Ecto neural progenitor cell (in vitro differentiated cells): ENCODE results near the gene INTS6.
A peak's percentile ranks its signal among the peaks of the same experiment; 100 is the strongest.
"Not testable (repeated sequence)": the region's sequence is repeated elsewhere in the genome, so short reads cannot be mapped to it uniquely, and the experiment has no call there.

ENCODE experiments used
- DNase-seq: peaks from one replicate; pipeline ENCODE4 v3.0.0-alpha.2; 2018; ENCODE audit warnings: low spot score

The INTS6 gene

DNA sequence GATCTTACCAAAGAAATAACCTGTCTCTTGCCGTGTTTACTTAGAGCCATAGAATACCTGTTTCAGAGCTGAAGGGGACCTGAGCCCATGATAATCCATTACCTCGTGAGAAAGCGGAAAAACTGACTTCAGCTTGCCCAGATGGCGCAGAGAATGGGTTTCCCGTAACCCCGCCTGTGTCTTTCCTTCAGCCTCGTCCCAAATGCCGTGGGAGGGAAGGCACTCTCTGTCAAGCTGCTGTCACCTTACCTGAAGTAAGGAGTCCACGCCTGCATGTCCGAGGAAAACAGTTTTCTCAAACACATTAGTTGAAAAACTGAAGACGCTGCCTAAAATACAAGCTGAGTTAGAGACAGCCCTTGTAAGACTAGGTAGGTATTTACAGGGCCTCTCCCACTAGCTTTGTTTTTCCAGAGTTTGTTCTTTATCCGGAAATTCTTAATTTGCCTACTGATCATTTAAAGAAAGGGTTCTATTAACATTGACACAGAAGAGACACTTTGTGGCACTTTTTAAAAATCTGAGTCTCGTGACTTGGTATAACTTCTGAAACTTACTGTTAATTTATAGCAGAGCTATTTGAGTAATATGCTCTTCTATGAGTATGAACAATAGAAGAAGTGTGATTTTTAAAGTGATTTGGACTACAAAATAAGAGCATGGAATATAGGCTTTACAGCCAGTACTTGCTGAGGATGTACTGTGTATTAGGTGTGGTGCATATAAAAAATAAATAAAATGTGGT is 1.3 kb upstream of the INTS6 start:
- DNase-seq: no peak

DNA sequence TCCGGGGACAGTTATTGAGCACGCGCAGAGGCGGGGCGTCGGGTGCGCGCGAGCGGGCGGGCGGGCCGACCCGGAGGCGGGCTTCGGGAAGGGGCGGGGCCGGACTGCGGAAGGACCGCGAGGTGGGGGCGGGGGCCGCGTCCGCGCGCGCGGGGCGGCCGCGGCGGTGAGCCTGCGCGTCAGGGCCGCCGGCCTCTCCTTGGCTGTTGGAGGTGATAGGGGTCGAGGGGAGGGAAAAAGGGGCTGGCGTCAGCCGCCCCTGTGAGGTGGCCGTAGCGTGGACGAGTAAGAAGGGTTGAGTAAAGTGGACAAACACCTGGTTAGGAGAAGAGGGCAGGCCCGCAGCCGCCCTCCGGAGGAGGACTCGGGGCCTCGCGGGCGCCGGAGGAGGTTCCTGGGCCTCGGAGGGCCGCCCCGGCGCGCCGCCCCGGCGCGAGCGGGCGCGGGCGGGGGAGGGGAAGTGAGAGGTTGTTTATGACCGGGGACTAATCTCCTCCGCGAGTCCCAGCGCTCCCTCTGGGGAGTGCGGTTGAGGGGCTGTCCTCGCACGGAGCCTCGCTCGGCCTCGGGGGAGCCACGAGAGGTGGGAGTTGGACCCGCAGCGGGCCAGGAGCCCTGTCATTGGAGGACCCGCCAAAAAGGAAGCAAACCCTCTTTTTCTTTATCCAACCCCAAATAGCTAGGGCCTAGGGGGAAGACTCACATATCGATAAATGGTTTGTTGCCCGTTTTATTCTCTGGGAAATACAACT is 547 bp upstream of the INTS6 start:
- peak; percentile 88 for DNase-seq

DNA sequence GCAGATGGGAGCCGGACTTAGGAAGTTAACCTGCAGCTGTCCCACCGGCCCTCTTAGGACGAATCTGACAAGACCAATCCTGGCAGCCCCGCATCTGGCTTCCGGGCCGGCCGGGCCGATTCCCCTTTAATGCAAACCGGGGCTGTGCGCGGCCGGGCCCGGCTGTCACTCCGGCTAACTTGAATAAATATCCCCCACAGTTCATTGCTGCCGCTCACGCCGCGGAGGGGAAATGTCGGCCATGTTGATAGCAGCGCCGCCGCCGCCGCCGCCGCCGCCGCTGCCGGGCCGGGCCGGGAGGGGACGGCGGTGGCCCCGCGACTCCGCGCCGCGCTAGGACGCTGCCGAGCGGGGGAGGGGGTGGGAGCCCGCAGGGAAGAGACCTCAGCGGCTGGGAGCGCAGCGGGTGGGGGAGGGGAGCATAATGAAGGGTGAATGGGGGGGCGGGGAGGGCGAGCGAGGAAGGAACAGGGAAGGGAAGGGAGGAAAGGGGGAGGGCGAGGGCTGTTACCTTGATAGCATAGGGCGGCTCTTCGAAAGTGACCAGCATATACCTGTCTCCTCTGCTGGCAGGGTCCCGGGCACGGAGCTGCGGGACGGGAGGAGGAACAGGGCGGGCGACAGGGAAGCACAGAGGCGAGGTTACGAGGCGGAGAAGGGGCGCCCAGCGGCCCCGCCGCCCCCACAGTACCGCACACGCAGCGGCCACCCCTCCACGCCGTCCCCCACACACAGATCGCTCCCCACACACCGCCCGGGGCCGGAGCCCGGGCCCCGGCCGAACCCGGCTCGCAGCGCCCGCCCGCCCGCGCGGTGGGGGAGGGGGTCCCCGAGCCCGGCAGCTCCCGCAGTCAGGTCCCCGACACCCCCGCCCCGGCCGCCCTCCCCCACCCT is 1.1 kb downstream of the INTS6 start:
- peak; percentile 88 for DNase-seq

DNA sequence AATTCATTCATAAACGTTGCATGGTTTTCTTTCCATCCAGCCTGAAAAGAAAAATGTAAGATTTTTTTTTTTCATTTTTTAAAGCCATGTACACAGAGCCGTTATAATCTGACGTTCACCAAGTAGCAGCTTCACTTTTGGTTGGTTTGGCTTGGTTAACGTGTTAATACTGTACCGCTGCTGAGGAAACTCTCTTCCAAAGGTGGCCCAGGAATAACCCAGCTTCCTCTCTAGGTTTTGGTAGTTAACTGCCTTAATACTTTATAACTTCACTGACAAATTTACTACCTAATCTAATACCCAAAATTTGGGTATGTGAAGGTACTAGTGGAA is 1.7 kb downstream of the INTS6 start:
- no peak for DNase-seq

DNA sequence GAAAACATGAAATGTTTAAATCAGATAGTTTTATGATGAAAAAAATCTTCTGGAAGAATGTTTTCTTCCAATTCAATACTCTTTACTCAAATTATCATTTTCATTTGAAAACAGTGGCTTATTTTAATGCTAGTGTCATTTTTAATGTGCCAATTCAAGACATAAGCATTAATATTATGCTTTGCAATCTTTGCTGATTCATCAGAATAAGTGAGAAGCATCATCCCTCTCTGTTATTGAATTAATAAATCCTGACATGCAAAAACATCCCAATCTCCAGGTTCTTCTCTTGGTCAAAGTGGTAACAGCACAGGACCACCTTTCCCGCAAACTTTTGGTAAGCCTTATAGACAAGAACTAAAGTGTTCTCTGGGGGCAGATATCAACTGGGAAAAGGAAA is 3.8 kb downstream of the INTS6 start:
- DNase-seq: no peak

DNA sequence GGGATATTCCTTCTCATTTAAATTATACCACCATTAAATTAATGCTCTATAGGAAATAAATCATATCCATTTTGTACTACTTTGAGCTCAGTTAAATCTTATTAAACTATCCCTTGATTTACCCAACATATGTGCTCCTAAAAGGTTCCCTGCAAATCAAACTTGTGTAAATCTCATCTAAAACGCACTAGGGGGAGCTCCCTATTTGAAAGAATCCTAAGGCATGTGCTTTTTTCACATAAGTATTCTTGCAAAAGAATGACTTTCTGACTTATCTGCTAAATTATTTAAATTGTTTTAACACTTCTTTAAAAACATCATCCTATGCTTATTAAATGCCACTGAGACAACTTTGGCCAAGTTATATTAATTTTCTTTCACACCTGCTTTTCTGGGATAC is 7.9 kb downstream of the INTS6 start:
- DNase-seq: no peak

DNA sequence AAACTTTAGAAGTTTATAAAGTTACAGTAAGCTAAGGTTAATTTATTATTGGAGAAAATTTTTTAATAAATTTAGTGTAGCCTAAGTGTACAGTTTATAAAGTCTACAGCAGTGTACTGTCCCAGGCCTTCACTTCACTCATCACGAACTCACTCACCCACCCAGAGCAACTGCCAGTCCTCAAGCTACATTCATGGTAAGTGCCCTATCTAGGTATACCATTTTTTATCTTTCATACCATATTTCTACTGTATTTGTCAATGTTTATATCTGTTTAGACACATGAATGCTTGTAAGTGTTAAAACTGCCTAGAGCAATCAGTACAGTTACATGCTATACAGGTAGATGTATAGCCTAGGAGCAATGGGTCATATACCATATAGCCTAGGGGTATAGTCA is 12.5 kb downstream of the INTS6 start:
- DNase-seq: no peak

DNA sequence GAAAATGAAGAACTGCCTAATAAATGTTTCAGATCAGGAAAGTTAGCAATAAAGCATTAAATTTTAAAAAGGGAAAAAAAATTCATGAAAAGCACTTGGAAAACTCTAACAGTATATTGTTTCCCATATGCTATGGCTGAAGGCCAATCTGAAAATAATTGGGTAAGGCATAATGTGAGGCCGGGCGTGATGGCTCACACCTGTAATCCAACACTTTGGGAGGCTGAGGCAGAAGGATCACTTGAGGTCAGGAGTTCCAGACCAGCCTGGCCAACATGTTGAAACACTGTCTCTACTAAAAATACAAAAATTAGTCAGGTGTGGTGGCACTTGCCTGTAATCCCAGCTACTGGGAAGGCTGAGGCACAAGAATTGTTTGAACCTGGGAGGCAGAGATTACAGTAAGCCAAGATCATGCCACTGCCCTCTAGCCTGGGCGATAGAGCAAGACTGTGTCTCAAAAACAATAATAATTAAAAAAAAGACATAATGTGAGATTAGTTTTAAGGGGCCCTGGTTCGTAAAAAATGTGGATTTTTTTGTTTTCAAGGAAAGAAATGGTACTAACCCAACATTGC is 15.2 kb downstream of the INTS6 start:
- no peak for DNase-seq

DNA sequence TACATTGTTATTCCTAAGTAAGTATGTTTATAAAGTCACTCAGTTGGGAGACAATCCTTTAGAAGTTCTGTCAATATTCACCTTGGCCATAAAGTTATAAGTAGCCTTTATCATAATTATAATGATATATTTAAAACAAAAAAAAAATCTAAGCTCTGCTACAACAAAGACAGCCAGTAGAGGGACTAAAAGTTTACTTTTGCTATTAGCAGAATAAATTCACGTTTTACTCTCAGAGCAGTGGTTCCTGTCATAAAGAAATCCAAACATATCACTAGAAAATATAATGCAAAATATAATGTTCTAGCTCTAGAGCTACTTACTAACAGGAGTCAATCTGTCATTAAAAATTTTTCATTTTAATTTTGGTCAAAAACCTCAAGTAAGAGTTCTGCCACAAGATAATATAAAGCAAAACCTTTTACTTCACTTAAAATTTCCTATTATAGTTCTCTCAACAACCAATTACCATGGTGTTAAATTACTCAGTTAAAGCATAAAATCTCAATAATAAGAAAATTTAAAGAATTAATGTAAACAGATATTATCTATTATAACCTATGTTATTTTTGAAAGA is 17.7 kb downstream of the INTS6 start:
- no peak for DNase-seq

DNA sequence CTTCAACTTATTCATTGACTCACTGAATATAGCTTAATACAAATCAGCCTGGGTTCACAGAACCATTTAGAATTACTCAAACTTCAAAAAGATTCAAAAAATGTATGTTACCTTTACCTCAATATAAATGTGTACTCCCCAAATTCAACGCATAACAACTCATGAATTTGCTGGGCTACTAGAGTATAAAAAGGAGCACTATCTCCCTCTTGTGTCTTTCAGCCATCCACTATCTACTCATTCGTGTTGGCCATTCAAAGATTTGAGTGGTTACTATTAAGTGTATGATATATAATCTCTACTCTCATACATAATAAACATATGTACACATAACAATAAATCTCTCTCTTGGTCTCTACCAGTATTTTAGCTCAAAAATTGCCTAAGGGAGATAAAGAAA is 20.3 kb downstream of the INTS6 start:
- DNase-seq: no peak

DNA sequence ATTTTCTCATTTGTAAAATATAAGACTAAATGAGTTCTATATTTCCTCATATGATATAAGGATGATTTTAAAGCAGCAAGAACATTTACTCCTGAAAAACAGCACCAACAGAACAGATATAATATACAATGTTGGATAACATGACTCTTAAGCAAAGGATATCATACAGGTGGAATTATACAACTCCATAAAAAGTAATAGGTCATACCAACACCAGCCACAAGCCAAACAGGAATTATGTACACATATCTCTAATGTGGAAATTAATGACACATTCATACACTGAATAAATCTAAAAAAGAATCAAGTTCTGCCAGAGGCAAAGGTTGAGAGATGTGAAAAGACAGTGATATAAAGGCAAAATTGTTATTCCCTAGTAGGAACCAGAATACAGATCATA is 25.9 kb downstream of the INTS6 start:
- DNase-seq: no peak

DNA sequence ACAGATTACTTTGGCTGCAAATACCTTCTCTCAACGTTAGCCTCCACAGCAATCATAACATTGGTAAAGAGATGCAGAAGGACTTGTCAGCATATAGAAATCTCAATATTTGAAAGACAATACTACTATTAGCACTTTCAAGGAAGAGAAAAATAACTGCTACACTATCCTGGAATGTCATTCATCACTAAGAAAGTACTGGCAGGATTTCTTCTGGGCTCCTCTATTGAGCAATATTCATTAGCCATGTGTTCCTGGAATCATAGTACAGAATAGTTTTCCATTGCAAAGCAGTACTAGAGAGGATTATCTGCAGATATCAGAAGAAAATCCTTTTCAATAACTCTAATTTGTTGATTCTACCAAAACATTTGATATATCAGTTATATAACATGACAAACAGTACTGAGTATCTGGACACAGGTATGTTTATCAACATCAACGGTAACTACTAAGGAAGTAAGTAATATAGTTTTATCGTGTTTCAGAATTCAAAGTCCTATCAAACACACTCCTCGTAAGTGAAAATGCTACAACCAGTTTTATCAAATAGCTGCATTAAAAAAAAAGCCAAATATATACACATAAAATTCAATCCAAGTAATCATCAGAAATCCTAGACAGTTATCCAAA is 27.3 kb downstream of the INTS6 start:
- no peak for DNase-seq

DNA sequence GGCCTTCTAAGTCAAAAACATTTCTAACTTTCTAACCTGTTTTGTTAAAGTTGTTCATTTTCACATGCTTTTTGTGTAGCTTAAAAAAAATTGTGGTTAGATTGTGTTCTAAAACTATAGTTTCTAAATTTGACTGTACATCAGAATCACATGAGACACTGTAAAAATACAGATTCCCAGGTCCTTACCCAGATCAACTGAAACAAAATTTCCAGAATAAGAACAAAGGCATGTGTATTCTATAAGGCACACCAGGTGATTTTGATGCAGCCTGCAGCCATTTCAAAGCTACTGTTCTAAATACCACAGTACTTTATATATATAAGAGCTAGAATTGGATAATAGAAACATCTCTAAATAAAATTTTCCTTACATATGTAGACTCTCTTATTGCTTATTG is 29.1 kb downstream of the INTS6 start:
- DNase-seq: no peak

DNA sequence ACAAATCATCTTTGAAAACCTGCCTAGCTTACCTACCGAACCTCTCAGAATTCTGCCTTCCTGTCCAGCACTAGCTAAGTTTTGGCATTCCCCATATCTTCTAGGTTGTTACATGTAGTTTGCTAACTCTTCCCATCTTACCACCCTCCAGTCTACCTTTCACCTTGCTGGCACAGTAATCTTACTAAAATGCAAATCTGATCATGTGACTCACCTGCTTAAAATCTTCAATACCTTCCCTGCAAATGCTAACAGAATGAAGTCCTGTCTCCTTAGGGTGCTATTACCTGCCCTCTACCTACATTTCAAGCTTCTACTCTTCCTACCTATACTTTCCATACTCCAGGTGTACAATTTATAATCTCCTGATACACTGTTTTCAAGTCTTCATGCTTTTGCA is 30.4 kb downstream of the INTS6 start:
- DNase-seq: no peak

DNA sequence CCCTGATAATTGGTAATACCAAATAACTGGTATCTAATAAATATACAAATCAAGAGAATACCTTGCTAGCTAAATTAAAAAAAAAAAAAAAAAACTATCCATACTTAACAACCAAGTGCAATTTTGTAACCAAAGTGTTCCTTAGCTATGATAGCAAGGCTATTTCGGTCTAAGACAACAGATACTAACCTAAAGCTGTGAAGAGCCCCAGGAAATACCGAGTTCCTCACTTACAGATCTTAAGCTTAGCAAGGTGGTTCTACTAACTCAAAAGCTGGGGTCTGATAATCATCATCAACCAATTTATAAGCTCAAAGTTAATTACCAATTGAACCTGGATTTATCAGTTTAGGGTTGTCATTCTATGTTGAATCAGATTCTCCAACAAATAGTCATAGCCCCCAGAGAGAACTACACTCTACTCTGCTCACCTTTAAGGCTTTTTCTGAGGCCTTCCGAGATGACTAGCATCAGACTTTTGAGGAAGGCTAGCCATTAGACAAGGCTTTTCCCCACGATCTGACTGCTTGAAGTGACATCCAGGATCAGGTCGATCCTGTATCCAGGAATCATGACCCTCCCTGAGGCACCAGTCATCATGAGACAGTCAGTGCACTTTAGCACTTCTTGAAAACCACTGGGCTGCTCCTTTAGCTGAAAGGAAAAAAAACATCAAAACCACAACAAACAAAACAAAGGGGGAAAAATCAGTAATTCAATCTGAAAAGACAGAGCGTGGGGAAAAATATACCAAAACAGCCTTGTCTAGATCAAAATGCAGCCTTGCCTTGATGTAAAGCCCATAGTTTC is 31.9 kb downstream of the INTS6 start:
- DNase-seq: no peak

DNA sequence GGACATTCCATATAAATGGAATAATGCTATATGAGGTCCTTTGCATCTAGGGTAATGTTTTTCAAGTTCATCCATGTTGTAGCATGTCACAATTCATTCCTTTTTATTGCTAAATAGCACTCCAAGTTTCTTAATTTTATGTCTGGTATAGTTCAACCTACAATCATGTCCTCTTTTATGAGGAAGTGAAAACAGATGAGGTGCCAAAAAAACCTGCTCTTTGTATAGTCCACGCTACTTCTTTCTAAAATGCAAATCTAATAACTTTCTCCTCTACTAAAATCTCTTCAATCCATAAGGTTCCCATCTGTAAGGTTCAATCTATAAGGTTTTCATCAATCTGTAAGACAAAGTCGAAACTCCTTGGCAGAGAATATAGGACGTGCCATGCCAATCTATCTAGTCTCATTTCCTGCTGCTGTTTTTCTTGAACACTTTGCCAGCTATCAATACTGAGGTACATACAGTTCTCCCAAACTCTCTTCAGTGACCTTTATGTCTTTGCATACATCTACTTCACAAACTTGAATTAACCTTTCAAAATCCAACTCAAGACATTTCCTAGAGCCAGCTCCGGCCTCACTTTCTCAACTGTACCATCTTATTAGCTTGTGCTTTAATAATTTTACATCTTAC is 33.7 kb downstream of the INTS6 start:
- no peak for DNase-seq

DNA sequence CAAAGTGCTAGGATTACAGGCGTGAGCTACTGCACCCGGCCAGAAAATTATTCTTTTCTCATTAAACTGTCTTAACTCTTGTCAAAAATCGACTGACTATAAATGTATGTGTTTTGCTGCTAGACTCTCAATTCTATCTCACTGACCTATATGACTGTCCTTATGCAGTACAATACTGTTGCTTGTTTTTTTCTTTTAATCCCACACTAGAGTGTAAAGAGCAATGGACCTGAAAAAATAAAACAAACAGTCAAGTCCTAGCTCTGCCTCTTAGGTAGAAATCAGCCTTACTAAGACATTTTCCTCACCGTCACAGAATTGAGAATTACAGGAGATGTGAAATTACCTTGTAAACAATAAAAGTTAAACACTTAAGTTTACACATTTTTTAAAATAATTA is 35.1 kb downstream of the INTS6 start:
- DNase-seq: no peak

DNA sequence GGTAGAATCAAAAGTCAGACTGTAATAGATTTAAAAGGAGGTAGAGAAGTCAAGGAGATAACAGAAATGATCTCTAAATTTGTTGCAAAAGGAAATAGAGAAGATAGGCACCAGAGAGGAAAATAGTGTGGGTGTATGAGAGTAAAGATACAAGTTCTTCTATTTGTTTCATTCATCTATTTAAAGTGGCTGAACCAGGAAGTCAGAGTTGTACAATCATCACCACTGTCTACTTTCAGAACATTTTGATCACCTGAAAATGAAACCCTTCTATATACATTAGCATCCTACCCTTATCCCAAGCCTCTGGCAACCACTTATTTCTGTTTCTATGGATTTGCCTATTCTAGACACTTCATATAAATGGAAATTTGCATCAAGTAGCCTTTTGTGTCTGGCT is 36.7 kb downstream of the INTS6 start:
- DNase-seq: no peak

DNA sequence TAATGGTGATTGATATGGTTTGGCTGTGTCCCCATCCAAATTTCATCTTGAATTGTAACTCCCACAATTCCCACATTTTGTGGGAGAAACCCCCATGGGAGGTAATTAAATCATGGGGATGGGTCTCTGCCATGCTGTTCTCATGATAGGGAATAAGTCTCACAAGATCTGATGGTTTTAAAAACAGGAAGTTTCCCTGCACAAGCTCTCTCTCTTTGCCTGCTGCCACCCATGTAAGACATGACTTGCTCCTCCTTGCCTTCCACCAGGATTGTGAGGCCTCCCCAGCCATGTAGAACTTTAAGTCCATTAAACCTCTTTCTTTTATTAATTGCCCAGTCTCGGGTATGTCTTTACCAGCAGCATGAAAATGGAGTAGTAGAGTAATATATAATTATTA is 37.5 kb downstream of the INTS6 start:
- DNase-seq: not testable (repeated sequence)

DNA sequence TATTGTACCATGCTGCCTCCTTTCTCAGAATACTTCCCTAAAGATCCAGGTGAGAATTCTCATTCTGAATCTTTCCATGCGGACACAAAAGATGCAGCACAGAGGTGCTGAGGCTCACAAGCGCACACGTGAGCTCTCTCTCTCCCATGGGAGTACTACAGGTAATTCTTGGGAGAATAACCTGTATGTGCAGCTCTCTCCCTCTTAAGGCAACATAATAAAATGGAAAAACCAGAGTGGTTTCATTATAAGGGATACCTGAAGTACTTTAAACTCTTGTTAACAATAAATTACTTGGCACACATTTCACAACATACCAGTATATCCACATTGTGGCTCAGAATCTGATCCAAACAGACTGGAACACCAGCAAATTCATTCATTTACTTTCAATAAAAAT is 40.4 kb downstream of the INTS6 start:
- no peak for DNase-seq
